Heart left ventricle (tissue), 16 donors: ENCODE measurements around the gene IPCEF1. TPM values are rescaled to one million over a fixed set of nuclear protein-coding genes. Genes with fewer than 3 reads are reported as not detected.

Experiments
- ATAC-seq, 4 donors: fragments of 200-7000 bp; cut with Tn5 transposase; one replicate each; pipeline ENCODE4 v1.9.1; 2020 to 2022; ENCODE audit warnings: moderate library complexity in 4 of 4, mild to moderate bottlenecking in 3 of 4, moderate number of reproducible peaks in 1 of 4
- DNase-seq, 5 donors: peaks; one replicate each; pipeline ENCODE4 v3.0.0-alpha.2; 2020
- H3K27ac ChIP-seq, 12 donors: fragments of 200-600 bp; sonication (generic) in 4 of 12; one replicate each; pipeline versions ENCODE4 v1.5.0 to v1.8.0; 2016 to 2022; ENCODE audit warnings: mild to moderate bottlenecking in 2 of 12
- H3K27me3 ChIP-seq, 9 donors: fragments of 200-600 bp; sonication (generic) in 2 of 9; one replicate each; pipeline versions ENCODE4 v1.5.1 to v1.8.0; 2016 to 2022; ENCODE audit warnings: mild to moderate bottlenecking in 3 of 9
- H3K36me3 ChIP-seq, 9 donors: fragments of 200-600 bp; sonication (generic) in 2 of 9; one replicate each; pipeline versions ENCODE4 v1.5.0 to v1.8.0; 2018 to 2022; ENCODE audit warnings: mild to moderate bottlenecking in 2 of 9
- H3K4me1 ChIP-seq, 12 donors: fragments of 200-600 bp; sonication (generic) in 4 of 12; one replicate each; pipeline versions ENCODE4 v1.5.0 to v1.8.0; 2016 to 2022; ENCODE audit warnings: mild to moderate bottlenecking in 3 of 12
- H3K4me3 ChIP-seq, 12 donors: fragments of 200-600 bp; sonication (generic) in 4 of 12; one replicate each; pipeline versions ENCODE4 v1.5.0 to v1.8.0; 2017 to 2022; ENCODE audit warnings: mild to moderate bottlenecking in 9 of 12, moderate library complexity in 4 of 12
- H3K9me3 ChIP-seq, 12 donors: fragments of 200-600 bp; sonication (generic) in 4 of 12; one replicate each; pipeline versions ENCODE4 v1.5.0 to v1.8.0; 2016 to 2022; ENCODE audit warnings: mild to moderate bottlenecking in 1 of 12
- CTCF ChIP-seq, 12 donors: fragments of 200-600 bp; sonication (generic) in 4 of 12; IDR thresholded peaks; one replicate each; pipeline versions ENCODE4 v1.5.0 to v1.8.0; 2018 to 2022; ENCODE audit warnings: antibody characterized with exemption in 12 of 12, mild to moderate bottlenecking in 5 of 12
- POLR2A ChIP-seq, 2 donors: fragments of 450-650 bp; IDR thresholded peaks; one replicate each; pipeline ENCODE4 v1.6.1; 2017; ENCODE audit warnings: antibody characterized with exemption in 2 of 2, mild to moderate bottlenecking in 2 of 2, moderate library complexity in 2 of 2
- WGBS, 4 donors: extraction: QIAGEN DNeasy Blood & Tissue Kit in 2 of 4; methylation state at CpG; one replicate each; pipeline versions ENCODE4 v1.1.5 to v1.1.7; 2013 to 2018; 5-methylcytosine and 5-hydroxymethylcytosine counted together
- intact Hi-C, 10 donors: fragments of 100-400 bp; cut with DNase I; formaldehyde crosslinking; loops; one replicate each; pipeline versions ENCODE4 v1.11.1 to v1.14.2; 2022
- polyA plus RNA-seq, 2 donors: library from polyadenylated mRNA; stranded (reverse); fragments of 200-250 nt; gene quantifications; one replicate each; pipeline ENCODE4 v1.2.3, GENCODE V29; 2013
- total RNA-seq, 9 donors: library from RNA; depleted of rRNA in 2 of 9; stranded (reverse); fragments of >200 nt in 2 of 9; fragmentation: NEBNext Ultra II Directional in 3 of 9; extraction: Animal tissue kit (Norgen Biotek cat#: 25700) in 3 of 9; gene quantifications; one replicate each; pipeline versions ENCODE4 v1.1.0 to v1.2.4, GENCODE V29; 2016 to 2023
- donor health status: ischemic (EF 13 %, LVEDD 7.1; RV severe dilation, severe dysfunction).
- donor health status: healthy with polysubstance abuse.
- donor health status: DM: no; HTN: yes; CAD: no.
- donor health status: DM: no; HTN: no; CAD: no.
- donor health status: ischemic (EF 25% LVEDD 6.9; RV normal size, moderate dysfunction).
- donor health status: ischemic (EF 25% LVEDD 5.7; RV mildly dilated, moderate dysfunction).
- donor health status: healthy.
- donor health status: DM: yes; HTN: yes; CAD: no.
- donor health status: ischemic (EF 35%, LVEDD 5.7; RV mildly dilated, moderate dysfunction).
- donor health status: nonischemic (EF 11% LVEDD 7.7; RV severe dilation, severe dysfunction).
- donor health status: DM: yes; HTN: yes; CAD: no.
- donor health status: PGD.
- donor health status: ischemic (EF 29% LVEDD 5.4; RV normal size, mild dysfunction).
- donor health status: nonischemic (EF 23%, LVEDD 6.1; RV moderate dilation, normal function).

The IPCEF1 gene
- total and polyA plus RNA-seq, 11 donors = 0.10 to 4.1 (median 0.35) TPM

- 91 to 95% (median 95%) methylated on average over 3 of the region's 3 CpGs for WGBS, 4 donors
- Histone ChIP-seq H3K27me3 (no peaks in the 10 kb centered on the region), H3K27ac (no peak overlapping the region), H3K9me3 (peaks cover 0 to 7% (median 0%) of the 10 kb centered on the region in 12 donors), H3K36me3 (no peaks in the 10 kb centered on the region), H3K4me3 (no peak overlapping the region), H3K4me1 (no peaks in the 10 kb centered on the region)
- no peak for TF ChIP-seq POLR2A (IDR thresholded peaks at IDR 0.05)
- TF ChIP-seq CTCF (IDR thresholded peaks at IDR 0.05) = no peak
- intact Hi-C loops = no loop called here
- ATAC-seq (no peak), DNase-seq (no peak)
These were observed 32.2 kb upstream of the IPCEF1 start for GRCh38 chr6:154388803-154389202.

DNA sequence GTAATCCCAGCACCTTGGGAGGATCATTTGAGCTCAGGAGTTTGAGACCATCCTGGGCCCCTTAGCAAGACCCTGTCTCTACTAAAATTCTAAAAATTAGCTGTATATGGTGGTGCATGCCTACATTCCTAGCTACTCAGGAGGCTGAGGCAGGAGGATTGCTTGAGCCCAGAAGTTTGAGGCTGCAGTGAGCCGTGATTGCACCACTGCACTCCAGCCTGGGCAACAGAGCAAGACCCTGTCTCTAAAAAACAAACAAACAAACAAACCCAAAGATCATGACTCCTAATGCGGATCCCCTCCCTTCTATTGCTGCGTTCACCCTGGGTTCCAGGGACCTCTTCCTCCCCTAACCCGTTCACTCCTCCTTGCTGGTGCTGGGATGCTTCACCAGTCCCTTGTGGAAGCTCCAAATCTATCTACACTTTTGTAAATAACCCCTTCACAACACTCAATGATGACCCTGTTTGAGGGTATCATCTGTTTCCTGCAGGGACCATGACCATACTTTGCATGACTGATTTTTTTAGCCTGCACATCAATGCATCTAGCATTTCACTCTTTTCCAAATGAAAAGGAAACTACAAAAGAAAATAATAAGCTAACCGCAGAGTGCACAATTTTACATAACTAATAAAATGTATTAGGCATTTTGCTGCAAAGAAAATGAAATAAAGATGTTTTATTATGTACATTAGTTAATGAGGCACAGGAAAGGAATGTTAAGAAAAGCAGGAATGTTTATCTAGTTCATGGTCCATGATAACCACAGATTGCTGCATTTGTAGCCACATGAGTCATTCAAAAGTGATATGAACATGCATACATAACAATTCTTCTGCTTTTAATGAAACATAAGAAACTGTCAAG is 30.5 kb upstream of the IPCEF1 start:
- intact Hi-C loops = no loop called here
- DNase-seq (no peak), ATAC-seq (no peak)
- 71 to 91% (median 81%) methylated on average over 5 of the region's 5 CpGs for WGBS, 4 donors
- H3K36me3 ChIP-seq = no peaks in the 10 kb centered on the region
- no peak overlapping the region for H3K27ac ChIP-seq
- no peak overlapping the region for H3K4me3 ChIP-seq
- no peaks in the 10 kb centered on the region for H3K27me3 ChIP-seq
- TF ChIP-seq POLR2A (IDR thresholded peaks at IDR 0.05) (no peak), CTCF (IDR thresholded peaks at IDR 0.05) (no peak)
- H3K9me3 ChIP-seq = peaks cover 0 to 15% (median 0%) of the 10 kb centered on the region in 12 donors
- H3K4me1 ChIP-seq = no peaks in the 10 kb centered on the region

DNA sequence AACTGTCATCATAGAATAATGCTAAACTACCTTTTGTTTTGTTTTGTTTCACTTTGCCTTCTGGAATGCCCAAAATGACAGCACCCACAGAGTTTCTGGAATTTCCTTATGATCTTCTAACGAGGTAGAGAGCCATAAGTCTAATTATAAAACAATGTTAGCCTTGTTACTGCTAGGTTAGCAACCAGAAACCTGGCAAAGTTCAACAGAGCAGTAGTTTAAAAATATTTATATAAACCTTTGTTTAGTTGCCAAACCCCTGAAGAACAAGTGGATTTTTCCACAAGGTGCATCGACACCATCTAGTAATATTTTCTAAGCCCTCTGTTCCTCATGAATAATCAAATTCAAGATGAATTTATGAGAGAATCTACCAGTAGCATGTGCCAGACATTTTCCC is 27.6 kb upstream of the IPCEF1 start:
- 48 to 69% (median 55%) methylated on average over 2 of the region's 2 CpGs for WGBS, 4 donors
- Histone ChIP-seq H3K36me3 (no peaks in the 10 kb centered on the region), H3K4me1 (no peaks in the 10 kb centered on the region), H3K4me3 (no peak overlapping the region), H3K9me3 (peaks cover 0 to 12% (median 0%) of the 10 kb centered on the region in 12 donors), H3K27me3 (no peaks in the 10 kb centered on the region), H3K27ac (peak overlapping the region in 1 of 12 donors; percentile 46)
- ATAC-seq (no peak), DNase-seq (no peak)
- intact Hi-C loops = no loop called here
- TF ChIP-seq CTCF (IDR thresholded peaks at IDR 0.05) = no peak
- no peak for TF ChIP-seq POLR2A (IDR thresholded peaks at IDR 0.05)

- Histone ChIP-seq H3K4me3 (no peak overlapping the region), H3K4me1 (no peaks in the 10 kb centered on the region), H3K27me3 (no peaks in the 10 kb centered on the region), H3K36me3 (no peaks in the 10 kb centered on the region), H3K9me3 (peaks cover 0 to 8% (median 0%) of the 10 kb centered on the region in 12 donors), H3K27ac (no peak overlapping the region)
- intact Hi-C loops = no loop called here
- TF ChIP-seq CTCF (IDR thresholded peaks at IDR 0.05) (no peak), POLR2A (IDR thresholded peaks at IDR 0.05) (no peak)
- no peak for ATAC-seq
- 93 to 97% (median 94%) methylated on average over 6 of the region's 6 CpGs for WGBS, 4 donors
- no peak for DNase-seq
These were observed 26.7 kb upstream of the IPCEF1 start for GRCh38 chr6:154383273-154383672.
